Type B pancreatic cell (in vitro differentiated cells): Measurements from ENCODE around the gene FAM13B. TPM values are rescaled to one million over a fixed set of nuclear protein-coding genes. Genes with fewer than 3 reads are reported as not detected.

Experiments used
- DNase-seq: peaks from one replicate; pipeline ENCODE4 v3.0.0; 2021; ENCODE audit warnings: mixed read lengths; ENCODE audit not compliant: unreplicated experiment; ENCODE audit errors: extremely low spot score
- H3K27ac Mint-ChIP-seq: 2 replicates; pipeline ENCODE4 v1.8.0; 2021; ENCODE audit warnings: mild to moderate bottlenecking, mixed read lengths
- H3K27me3 Mint-ChIP-seq: 2 replicates; pipeline ENCODE4 v1.8.0; 2021; ENCODE audit warnings: mixed read lengths
- H3K36me3 Mint-ChIP-seq: 2 replicates; pipeline ENCODE4 v1.8.0; 2021; ENCODE audit warnings: mixed read lengths
- H3K4me1 Mint-ChIP-seq: one replicate; pipeline ENCODE4 v1.8.0; 2021; ENCODE audit warnings: mixed read lengths; ENCODE audit not compliant: unreplicated experiment
- H3K4me3 Mint-ChIP-seq: 2 replicates; pipeline ENCODE4 v1.8.0; 2021; ENCODE audit warnings: mild to moderate bottlenecking, mixed read lengths
- H3K9me3 Mint-ChIP-seq: 2 replicates; pipeline ENCODE4 v1.8.0; 2021; ENCODE audit warnings: mixed read lengths
- total RNA-seq: library from RNA; stranded (reverse); gene quantifications from 2 replicates; pipeline ENCODE4 v1.2.1, GENCODE V29; 2021; ENCODE audit warnings: low replicate concordance
- TF ChIP-seq, protein P1 (sequence below): fragments of 200-600 bp; sonication (generic); conservative IDR thresholded peaks from 2 replicates; pipeline ENCODE4 v1.5.0; 2021; ENCODE audit warnings: antibody characterized with exemption, mild to moderate bottlenecking

The FAM13B gene
- total RNA-seq, 1 donor from 2014 or later: 39.6 TPM

DNA sequence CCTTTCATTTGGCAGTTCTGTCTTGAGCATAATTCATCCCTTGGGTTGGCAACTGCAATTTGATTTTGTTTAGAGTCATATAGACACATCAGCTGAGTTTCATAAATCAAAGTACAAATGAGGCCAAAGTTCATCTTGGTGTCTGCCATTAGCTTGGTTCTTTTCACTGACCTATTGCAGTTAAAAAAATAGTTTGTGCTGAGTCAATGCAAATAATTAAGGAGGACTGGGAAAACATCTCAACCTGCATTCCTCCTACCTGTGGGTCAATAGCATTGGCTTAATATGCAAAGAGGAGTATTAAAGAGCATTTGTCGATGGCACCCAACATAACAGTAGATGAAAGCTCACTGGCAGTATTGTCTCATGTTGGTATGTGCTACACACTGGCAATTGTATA lies 142.0 kb downstream of the FAM13B start:
- DNase-seq: no peak
- no peaks in the 10 kb centered on the region for H3K27me3 Mint-ChIP-seq
- no peak overlapping the region for H3K4me3 Mint-ChIP-seq
- TF ChIP-seq, protein P1, sequence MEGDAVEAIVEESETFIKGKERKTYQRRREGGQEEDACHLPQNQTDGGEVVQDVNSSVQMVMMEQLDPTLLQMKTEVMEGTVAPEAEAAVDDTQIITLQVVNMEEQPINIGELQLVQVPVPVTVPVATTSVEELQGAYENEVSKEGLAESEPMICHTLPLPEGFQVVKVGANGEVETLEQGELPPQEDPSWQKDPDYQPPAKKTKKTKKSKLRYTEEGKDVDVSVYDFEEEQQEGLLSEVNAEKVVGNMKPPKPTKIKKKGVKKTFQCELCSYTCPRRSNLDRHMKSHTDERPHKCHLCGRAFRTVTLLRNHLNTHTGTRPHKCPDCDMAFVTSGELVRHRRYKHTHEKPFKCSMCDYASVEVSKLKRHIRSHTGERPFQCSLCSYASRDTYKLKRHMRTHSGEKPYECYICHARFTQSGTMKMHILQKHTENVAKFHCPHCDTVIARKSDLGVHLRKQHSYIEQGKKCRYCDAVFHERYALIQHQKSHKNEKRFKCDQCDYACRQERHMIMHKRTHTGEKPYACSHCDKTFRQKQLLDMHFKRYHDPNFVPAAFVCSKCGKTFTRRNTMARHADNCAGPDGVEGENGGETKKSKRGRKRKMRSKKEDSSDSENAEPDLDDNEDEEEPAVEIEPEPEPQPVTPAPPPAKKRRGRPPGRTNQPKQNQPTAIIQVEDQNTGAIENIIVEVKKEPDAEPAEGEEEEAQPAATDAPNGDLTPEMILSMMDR: no peak
- H3K9me3 Mint-ChIP-seq: peaks cover 4% of the 10 kb centered on the region
- H3K27ac Mint-ChIP-seq: no peak overlapping the region
- H3K36me3 Mint-ChIP-seq: no peaks in the 10 kb centered on the region
- peaks cover 11% of the 10 kb centered on the region for H3K4me1 Mint-ChIP-seq

DNA sequence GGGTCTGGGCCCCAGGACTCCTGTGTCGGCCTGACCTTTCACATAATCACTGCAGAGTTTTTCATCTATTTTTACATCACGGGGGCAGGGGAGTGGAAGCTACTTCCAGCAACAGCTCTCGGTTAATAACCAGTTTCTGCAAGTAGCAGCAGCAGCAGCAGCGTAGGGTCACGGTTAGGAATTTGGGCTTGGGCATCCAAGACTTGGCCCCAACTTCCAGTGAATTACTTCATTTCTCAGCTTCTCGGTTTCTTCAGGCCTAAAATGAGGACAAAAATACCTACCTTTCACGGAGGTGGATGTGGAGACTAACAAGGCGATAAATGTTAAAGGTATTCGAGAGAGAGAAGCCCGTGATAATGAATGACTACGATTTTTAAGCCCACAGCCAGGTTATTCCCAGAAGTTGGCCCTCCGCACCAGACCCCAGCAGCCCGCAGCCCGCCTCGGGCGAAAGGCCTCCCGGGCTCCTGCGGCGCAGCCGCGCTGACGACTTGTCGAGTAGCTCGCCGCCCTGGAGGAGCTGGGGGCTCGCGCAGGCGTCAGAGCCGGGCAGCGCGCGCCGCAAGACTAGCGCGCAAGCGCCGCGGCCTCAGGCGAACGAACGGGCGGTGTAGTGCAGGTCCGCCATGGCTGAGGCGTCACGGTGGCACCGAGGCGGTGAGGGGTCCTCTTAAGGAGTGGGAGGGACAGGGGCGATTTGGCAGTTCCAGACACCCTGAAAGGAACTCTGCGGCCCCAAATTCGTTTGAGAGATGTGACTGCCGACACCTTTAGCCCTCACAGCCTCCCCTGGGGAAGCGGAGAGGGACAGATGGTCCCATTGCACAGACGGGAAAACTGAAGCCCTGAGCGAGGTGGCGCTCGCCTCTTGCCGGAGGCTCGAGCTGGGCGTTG lies 143.8 kb downstream of the FAM13B start, which contains the start of gene PKD2L2:
Gene PKD2L2 (plus strand): TSS at position 595 of the 897 bp plus-strand sequence. CDS start 35 bp downstream, at position 630.
- DNase-seq: no peak
- H3K36me3 Mint-ChIP-seq: no peaks in the 10 kb centered on the region
- H3K9me3 Mint-ChIP-seq: peaks cover 4% of the 10 kb centered on the region
- peaks cover 11% of the 10 kb centered on the region for H3K4me1 Mint-ChIP-seq
- H3K27me3 Mint-ChIP-seq: no peaks in the 10 kb centered on the region
- H3K27ac Mint-ChIP-seq: no peak within 1 kb of the TSS
- peak within 1 kb of the TSS; percentile 64 for H3K4me3 Mint-ChIP-seq
- TF ChIP-seq, protein P1: no peak

DNA sequence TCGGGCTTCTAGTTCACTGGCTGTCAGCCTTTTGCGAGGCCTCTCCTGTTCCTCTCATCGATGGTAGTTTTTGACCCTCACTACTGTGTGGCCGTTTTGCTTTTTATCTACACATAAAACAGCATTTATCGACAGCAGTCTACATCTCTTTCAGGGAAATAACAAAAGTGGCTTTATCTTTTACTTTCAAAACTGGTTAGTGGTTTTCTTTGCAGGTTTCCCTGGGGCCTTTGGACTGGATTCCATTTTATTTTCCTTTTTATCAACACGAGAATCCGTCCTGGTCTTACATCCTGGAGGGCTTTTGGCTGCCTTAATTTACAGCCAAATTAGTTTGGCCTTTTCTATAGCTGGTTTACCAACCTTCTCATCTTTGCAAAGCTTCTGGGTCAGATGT lies 144.4 kb downstream of the FAM13B start:
- DNase-seq: no peak
- TF ChIP-seq, protein P1: no peak
- no peaks in the 10 kb centered on the region for H3K27me3 Mint-ChIP-seq
- peak overlapping the region; percentile 64 for H3K4me3 Mint-ChIP-seq
- H3K4me1 Mint-ChIP-seq: peaks cover 11% of the 10 kb centered on the region
- H3K36me3 Mint-ChIP-seq: no peaks in the 10 kb centered on the region
- H3K9me3 Mint-ChIP-seq: peaks cover 4% of the 10 kb centered on the region
- no peak overlapping the region for H3K27ac Mint-ChIP-seq

Other genes starting within 250 kb of the FAM13B start
- 0.56 TPM in 1 of 2 replicates, not detected in the other for gene MYOT, start 165.2 kb downstream of the FAM13B start, total RNA-seq
- not detected in 2 replicates for gene PKD2L2, start 143.6 kb downstream of the FAM13B start, total RNA-seq
- not detected in 2 replicates for gene WNT8A, start 51.0 kb upstream of the FAM13B start, total RNA-seq
- gene NME5, start 106.3 kb upstream of the FAM13B start, total RNA-seq: 4.3 and 7.8 TPM in 2 replicates
- gene BRD8, start 145.6 kb upstream of the FAM13B start, total RNA-seq: 77.8 and 138 TPM in 2 replicates
- gene KIF20A, start 146.0 kb upstream of the FAM13B start, total RNA-seq: 20.5 and 61.0 TPM in 2 replicates
- 40.2 and 41.6 TPM in 2 replicates for gene CDC23, start 180.2 kb upstream of the FAM13B start, total RNA-seq
- gene GFRA3, start 241.5 kb upstream of the FAM13B start, total RNA-seq: 1.8 TPM in 2 replicates